Tibial nerve (tissue), 4 donors: Measurements from ENCODE around the gene SHB. TPM values are rescaled to one million over a fixed set of nuclear protein-coding genes. Genes with fewer than 3 reads are reported as not detected.
"Not testable (repeated sequence)": the region's sequence is repeated elsewhere in the genome, so short reads cannot be mapped to it uniquely, and the experiment has no call there.

Experiments used
- DNase-seq, 2 donors: peaks; one replicate each; pipeline ENCODE4 v3.0.0-alpha.2; 2019; ENCODE audit warnings: low spot score in 2 of 2
- H3K27ac ChIP-seq, 4 donors: fragments of 200-600 bp; sonication (generic) in 3 of 4; one replicate each; pipeline ENCODE4 v1.5.1; 2017 to 2019; ENCODE audit warnings: mild to moderate bottlenecking in 1 of 4
- H3K27me3 ChIP-seq, 2 donors: fragments of 200-600 bp; sonication (generic) in 1 of 2; one replicate each; pipeline versions ENCODE4 v1.5.1 to v1.6.0; 2017 to 2019
- H3K36me3 ChIP-seq, 3 donors: fragments of 200-600 bp; sonication (generic); one replicate each; pipeline ENCODE4 v1.5.1; 2018 to 2019
- H3K4me1 ChIP-seq, 4 donors: fragments of 200-600 bp; sonication (generic) in 3 of 4; one replicate each; pipeline ENCODE4 v1.5.1; 2017 to 2019
- H3K4me3 ChIP-seq, 4 donors: fragments of 200-600 bp; sonication (generic) in 3 of 4; one replicate each; pipeline ENCODE4 v1.5.1; 2017 to 2019; ENCODE audit warnings: mild to moderate bottlenecking in 1 of 4, moderate library complexity in 1 of 4
- H3K9me3 ChIP-seq, 4 donors: fragments of 200-600 bp; sonication (generic) in 3 of 4; one replicate each; pipeline ENCODE4 v1.5.1; 2017 to 2019
- EP300 ChIP-seq, 2 donors: sonication (generic); formaldehyde crosslinking; IDR thresholded peaks; one replicate each; pipeline ENCODE4 v1.6.1; 2017; ENCODE audit warnings: antibody characterized with exemption in 2 of 2, mild to moderate bottlenecking in 1 of 2
- POLR2A ChIP-seq, 2 donors: fragments of 450-650 bp; IDR thresholded peaks; one replicate each; pipeline ENCODE4 v1.6.1; 2017; ENCODE audit warnings: antibody characterized with exemption in 2 of 2, mild to moderate bottlenecking in 2 of 2, moderate library complexity in 2 of 2
- WGBS, 2 donors: methylation state at CpG; one replicate each; pipeline ENCODE4 v1.1.5; 2018; 5-methylcytosine and 5-hydroxymethylcytosine counted together
- total RNA-seq, 4 donors: library from RNA; depleted of rRNA; stranded (reverse); fragments of >200 nt; gene quantifications; one replicate each; pipeline ENCODE4 v1.1.0, GENCODE V29; 2016
- TF ChIP-seq, protein P1 (sequence below), 5 experiments: fragments of 200-600 bp in 3 of 5; fragments of 450-650 bp in 2 of 5; sonication (generic) in 3 of 5; IDR thresholded peaks; one replicate each; pipeline ENCODE4 v1.5.1; 2016 to 2019; ENCODE audit warnings: antibody characterized with exemption in 5 of 5, mild to moderate bottlenecking in 3 of 5, moderate library complexity in 2 of 5

Gene SHB
- total RNA-seq, 4 donors from 2014 or later = 6.3 to 15.9 (median 11.6) TPM

DNA sequence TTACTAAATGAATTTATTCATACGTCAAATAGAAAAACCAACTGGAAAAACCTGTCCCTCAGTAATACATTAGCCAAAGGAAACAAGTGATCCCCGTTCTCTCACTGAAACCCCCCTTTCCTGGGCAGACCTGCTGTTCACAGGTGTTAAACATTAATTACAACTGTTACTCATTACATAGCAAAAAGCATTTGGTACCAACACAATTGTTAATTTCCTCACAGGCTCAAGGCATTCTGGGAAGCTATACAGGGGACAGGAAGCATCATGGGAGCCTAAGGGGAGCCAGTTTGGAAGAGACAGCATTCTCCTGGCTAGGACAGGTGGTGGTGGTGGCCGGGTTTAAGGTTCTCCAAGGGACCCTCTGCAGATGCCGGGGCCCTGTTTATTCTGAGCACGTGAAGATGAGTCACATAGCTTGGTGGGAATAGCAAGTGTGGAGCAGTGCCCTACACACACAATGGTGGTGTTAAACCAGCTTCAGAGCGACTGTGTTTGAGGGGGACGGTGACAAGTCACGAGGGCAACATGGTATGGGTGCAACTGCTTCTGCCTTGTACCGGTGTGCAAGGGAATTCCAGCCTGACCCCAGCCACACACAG is 102.5 kb downstream of the SHB start:
- 72 to 73% methylated on average over 9 of the region's 9 CpGs for WGBS, 2 donors
- peaks cover 0 to 29% (median 11%) of the 10 kb centered on the region in 4 donors for H3K4me1 ChIP-seq
- no peaks in the 10 kb centered on the region for H3K9me3 ChIP-seq
- H3K27ac ChIP-seq = peak overlapping the region in 1 of 4 donors; percentile 0
- DNase-seq = no peak
- no peaks in the 10 kb centered on the region for H3K27me3 ChIP-seq
- H3K4me3 ChIP-seq = no peak overlapping the region
- TF ChIP-seq, protein P1, sequence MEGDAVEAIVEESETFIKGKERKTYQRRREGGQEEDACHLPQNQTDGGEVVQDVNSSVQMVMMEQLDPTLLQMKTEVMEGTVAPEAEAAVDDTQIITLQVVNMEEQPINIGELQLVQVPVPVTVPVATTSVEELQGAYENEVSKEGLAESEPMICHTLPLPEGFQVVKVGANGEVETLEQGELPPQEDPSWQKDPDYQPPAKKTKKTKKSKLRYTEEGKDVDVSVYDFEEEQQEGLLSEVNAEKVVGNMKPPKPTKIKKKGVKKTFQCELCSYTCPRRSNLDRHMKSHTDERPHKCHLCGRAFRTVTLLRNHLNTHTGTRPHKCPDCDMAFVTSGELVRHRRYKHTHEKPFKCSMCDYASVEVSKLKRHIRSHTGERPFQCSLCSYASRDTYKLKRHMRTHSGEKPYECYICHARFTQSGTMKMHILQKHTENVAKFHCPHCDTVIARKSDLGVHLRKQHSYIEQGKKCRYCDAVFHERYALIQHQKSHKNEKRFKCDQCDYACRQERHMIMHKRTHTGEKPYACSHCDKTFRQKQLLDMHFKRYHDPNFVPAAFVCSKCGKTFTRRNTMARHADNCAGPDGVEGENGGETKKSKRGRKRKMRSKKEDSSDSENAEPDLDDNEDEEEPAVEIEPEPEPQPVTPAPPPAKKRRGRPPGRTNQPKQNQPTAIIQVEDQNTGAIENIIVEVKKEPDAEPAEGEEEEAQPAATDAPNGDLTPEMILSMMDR (IDR thresholded peaks at IDR 0.05) = no peak
- TF ChIP-seq POLR2A (IDR thresholded peaks at IDR 0.05) (no peak), EP300 (IDR thresholded peaks at IDR 0.05) (no peak)
- H3K36me3 ChIP-seq = peaks cover 0 to 4% (median 0%) of the 10 kb centered on the region in 3 donors

DNA sequence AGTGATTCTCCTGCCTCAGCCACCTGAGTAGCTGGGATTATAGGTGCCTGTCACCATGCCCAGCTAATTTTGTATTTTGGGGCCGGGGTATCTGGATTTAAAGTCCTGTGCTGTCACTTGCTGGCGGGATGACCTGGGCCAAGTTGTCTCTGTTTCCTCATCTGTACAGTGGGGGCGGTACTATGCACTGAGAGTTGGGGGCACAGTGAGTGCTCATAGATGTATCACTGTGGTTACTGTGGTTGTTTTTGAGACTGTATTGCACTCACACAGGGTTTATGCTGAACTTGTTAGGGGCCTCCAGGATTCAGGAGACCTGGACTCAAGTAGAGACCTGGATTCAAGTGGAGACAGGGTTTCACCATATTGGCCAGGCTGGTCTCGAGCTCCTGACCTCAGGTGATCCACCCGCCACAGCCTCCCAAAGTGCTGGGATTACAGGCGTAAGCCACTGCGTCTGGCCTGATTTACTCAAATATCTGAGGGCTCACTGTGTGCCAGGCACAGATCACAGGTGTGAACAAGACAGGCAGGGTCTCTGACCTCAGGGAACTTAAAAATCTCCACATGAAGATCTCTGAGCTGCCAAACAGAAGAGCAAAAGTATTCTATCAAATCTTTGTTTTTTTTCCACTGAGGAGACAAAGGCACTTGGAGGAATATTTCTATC is 103.2 kb downstream of the SHB start:
- H3K27me3 ChIP-seq, H3K9me3 ChIP-seq, DNase-seq, H3K36me3 ChIP-seq, H3K4me3 ChIP-seq: not testable (repeated sequence)
- Histone ChIP-seq H3K27ac (peak overlapping the region in 2 of 4 donors; percentile 0 to 14), H3K4me1 (peaks cover 0 to 35% (median 11%) of the 10 kb centered on the region in 4 donors)
- WGBS, 2 donors = 97 to 98% methylated on average over 7 of the region's 7 CpGs

DNA sequence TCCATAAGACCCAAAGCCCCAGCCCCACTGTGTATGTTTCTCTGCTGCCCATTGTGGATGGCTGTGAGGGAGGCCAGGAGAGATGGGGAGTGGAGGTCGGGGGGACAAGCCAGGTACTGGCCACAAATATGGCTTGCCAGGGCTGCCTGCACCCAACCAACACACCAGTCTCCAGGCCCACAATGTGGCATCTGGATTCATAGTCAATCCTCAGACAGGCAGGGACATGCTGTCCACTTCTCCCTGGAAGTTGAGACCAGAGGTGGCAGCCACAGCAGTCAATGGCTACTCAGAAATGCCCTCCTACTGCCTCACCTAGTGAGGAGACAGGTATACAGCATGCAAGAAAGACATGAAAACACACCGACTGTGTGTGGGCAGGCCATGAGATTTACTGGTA is 103.9 kb downstream of the SHB start:
- WGBS, 2 donors = 82 to 83% methylated on average over 2 of the region's 2 CpGs
- peak overlapping the region in 3 of 4 donors; percentile 53 to 77 (median 72) for H3K27ac ChIP-seq
- no peak for DNase-seq

GRCh38 chr9:37964740-37965081 is 104.3 kb downstream of the SHB start:
- 88 to 96% methylated on average over 5 of the region's 5 CpGs for WGBS, 2 donors
- H3K27ac ChIP-seq = peak overlapping the region in 3 of 4 donors; percentile 53 to 77 (median 72)
- no peaks in the 10 kb centered on the region for H3K36me3 ChIP-seq
- DNase-seq = no peak
- no peak overlapping the region for H3K4me3 ChIP-seq
- H3K4me1 ChIP-seq = peaks cover 0 to 35% (median 11%) of the 10 kb centered on the region in 4 donors
- TF ChIP-seq, protein P1 (IDR thresholded peaks at IDR 0.05) = no peak
- TF ChIP-seq POLR2A (IDR thresholded peaks at IDR 0.05) = no peak
- no peak for TF ChIP-seq EP300 (IDR thresholded peaks at IDR 0.05)
- no peaks in the 10 kb centered on the region for H3K9me3 ChIP-seq
- no peaks in the 10 kb centered on the region for H3K27me3 ChIP-seq

More for the DNA sequence above, 103.9 kb downstream of the SHB start:
- Histone ChIP-seq H3K4me1 (peaks cover 0 to 35% (median 11%) of the 10 kb centered on the region in 4 donors), H3K27me3 (no peaks in the 10 kb centered on the region), H3K4me3 (no peak overlapping the region), H3K36me3 (no peaks in the 10 kb centered on the region), H3K9me3 (no peaks in the 10 kb centered on the region)
- TF ChIP-seq, protein P1 (IDR thresholded peaks at IDR 0.05) = no peak
- TF ChIP-seq POLR2A (IDR thresholded peaks at IDR 0.05) (no peak), EP300 (IDR thresholded peaks at IDR 0.05) (no peak)

DNA sequence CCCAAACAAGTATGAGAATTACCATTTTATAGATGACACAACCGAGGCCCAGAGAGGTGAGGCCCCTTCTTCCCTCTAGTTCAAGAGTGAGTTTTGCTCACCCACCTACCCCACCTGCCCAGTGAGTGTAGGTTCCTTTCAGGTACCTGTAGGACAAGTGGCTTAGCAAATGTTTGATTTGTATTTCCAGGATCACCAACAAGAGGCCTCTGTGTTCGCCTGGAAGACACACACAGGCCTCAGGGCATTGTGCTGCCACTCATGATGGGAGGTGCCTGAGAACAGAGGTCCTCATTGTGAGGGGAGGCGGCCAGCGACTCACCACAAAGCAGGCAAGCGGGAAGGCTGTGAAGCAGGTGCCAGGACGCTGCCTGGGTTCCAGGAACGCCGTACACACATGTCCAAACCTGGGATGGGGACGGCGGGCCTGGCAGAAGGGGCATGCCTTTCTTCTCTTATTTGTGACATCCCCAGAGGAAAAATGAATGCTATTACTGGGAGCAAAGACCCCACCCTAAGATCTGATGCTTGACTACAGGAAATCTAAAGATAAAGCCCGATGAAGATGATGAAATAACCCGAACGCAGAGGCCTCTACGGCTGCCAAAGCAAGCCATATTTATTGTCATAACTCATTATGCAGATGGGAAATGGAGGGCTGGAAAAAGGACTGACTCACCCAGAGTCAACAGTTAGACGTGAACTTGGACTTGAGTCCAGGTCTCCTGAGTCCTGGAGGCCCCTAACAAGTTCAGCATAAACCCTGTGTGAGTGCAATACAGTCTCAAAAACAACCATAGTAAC is 104.9 kb downstream of the SHB start:
- 31 to 41% methylated on average over 15 of the region's 15 CpGs for WGBS, 2 donors
- Histone ChIP-seq H3K27me3 (no peaks in the 10 kb centered on the region), H3K4me3 (no peak overlapping the region), H3K36me3 (no peaks in the 10 kb centered on the region), H3K4me1 (peaks cover 0 to 33% (median 11%) of the 10 kb centered on the region in 4 donors), H3K9me3 (no peaks in the 10 kb centered on the region), H3K27ac (peak overlapping the region in 2 of 4 donors; percentile 72 to 77)
- TF ChIP-seq EP300 (IDR thresholded peaks at IDR 0.05) = peak in 1 of 2 donors; percentile 28
- TF ChIP-seq, protein P1 (IDR thresholded peaks at IDR 0.05) = no peak
- peak; percentile 20 to 38 for DNase-seq
